Activated T-cell treated with anti-CD3 and anti-CD28 coated beads, Interleukin-2, amount 50 U/mL, for 4 hours (primary cell): ENCODE data around the gene PHACTR1. TPM values are rescaled to one million over a fixed set of nuclear protein-coding genes. Genes with fewer than 3 reads are reported as not detected.
"Not testable (repeated sequence)": the region's sequence is repeated elsewhere in the genome, so short reads cannot be mapped to it uniquely, and the experiment has no call there.

Source experiments
- ATAC-seq, 2 donors: fragments of 200-7000 bp; cut with Tn5 transposase; one replicate each; pipeline ENCODE4 v1.10.0; 2021
- DNase-seq: peaks from one replicate; pipeline ENCODE4 v3.0.0-alpha.2; 2020
- H3K27me3 Mint-ChIP-seq: one replicate; pipeline ENCODE4 v1.8.0; 2021; ENCODE audit warnings: low read depth, mixed read lengths
- H3K36me3 Mint-ChIP-seq: one replicate; pipeline ENCODE4 v1.8.0; 2022; ENCODE audit warnings: mixed read lengths; ENCODE audit not compliant: insufficient read depth
- H3K4me1 Mint-ChIP-seq: one replicate; pipeline ENCODE4 v1.8.0; 2021; ENCODE audit warnings: low read depth, mixed read lengths
- H3K4me3 Mint-ChIP-seq: one replicate; pipeline ENCODE4 v1.8.0; 2021; ENCODE audit warnings: mild to moderate bottlenecking, moderate library complexity, mixed read lengths
- H3K9me3 Mint-ChIP-seq: one replicate; pipeline ENCODE4 v1.8.0; 2021; ENCODE audit warnings: mixed read lengths
- total RNA-seq, 3 donors: library from RNA; stranded (reverse); gene quantifications; one replicate each; pipeline ENCODE4 v1.2.1, GENCODE V29; 2021

Gene PHACTR1
- total RNA-seq, 3 donors from 2014 or later, result 0.26 to 1.1 (median 0.30) TPM

GRCh38 chr6:13152764-13153163, 436.2 kb downstream of the PHACTR1 start:
- Mint-ChIP-seq H3K4me3 (no peak overlapping the region), H3K27me3 (peaks cover 11% of the 10 kb centered on the region), H3K4me1 (no peaks in the 10 kb centered on the region), H3K36me3 (no peaks in the 10 kb centered on the region), H3K9me3 (no peaks in the 10 kb centered on the region)
- DNase-seq (no peak), ATAC-seq (no peak)

- Mint-ChIP-seq H3K4me1 (no peaks in the 10 kb centered on the region), H3K27me3 (peaks cover 13% of the 10 kb centered on the region), H3K36me3 (no peaks in the 10 kb centered on the region), H3K4me3 (no peak overlapping the region), H3K9me3 (no peaks in the 10 kb centered on the region)
- DNase-seq, result no peak
- no peak for ATAC-seq
These were observed 439.8 kb downstream of the PHACTR1 start for GRCh38 chr6:13156381-13156780.

GRCh38 chr6:13157293-13157692, 440.7 kb downstream of the PHACTR1 start:
- no peaks in the 10 kb centered on the region for H3K9me3 Mint-ChIP-seq
- H3K27me3 Mint-ChIP-seq, result peaks cover 13% of the 10 kb centered on the region
- H3K4me1 Mint-ChIP-seq, result no peaks in the 10 kb centered on the region
- H3K36me3 Mint-ChIP-seq, result no peaks in the 10 kb centered on the region
- ATAC-seq (no peak), DNase-seq (no peak)
- no peak overlapping the region for H3K4me3 Mint-ChIP-seq

GRCh38 chr6:13159300-13159699, 442.7 kb downstream of the PHACTR1 start:
- ATAC-seq (no peak), DNase-seq (no peak)
- no peak overlapping the region for H3K4me3 Mint-ChIP-seq
- H3K4me1 Mint-ChIP-seq, result no peaks in the 10 kb centered on the region
- H3K27me3 Mint-ChIP-seq, result peaks cover 13% of the 10 kb centered on the region
- no peaks in the 10 kb centered on the region for H3K36me3 Mint-ChIP-seq
- no peaks in the 10 kb centered on the region for H3K9me3 Mint-ChIP-seq

- not testable (repeated sequence) for ATAC-seq, H3K36me3 Mint-ChIP-seq, H3K4me3 Mint-ChIP-seq, H3K4me1 Mint-ChIP-seq, H3K9me3 Mint-ChIP-seq, DNase-seq
- peaks cover 11% of the 10 kb centered on the region for H3K27me3 Mint-ChIP-seq
These were observed 443.3 kb downstream of the PHACTR1 start for GRCh38 chr6:13159822-13160221.

- H3K27me3 Mint-ChIP-seq, result peaks cover 6% of the 10 kb centered on the region
- ATAC-seq (no peak), DNase-seq (no peak)
- no peaks in the 10 kb centered on the region for H3K4me1 Mint-ChIP-seq
- no peaks in the 10 kb centered on the region for H3K9me3 Mint-ChIP-seq
- no peaks in the 10 kb centered on the region for H3K36me3 Mint-ChIP-seq
- no peak overlapping the region for H3K4me3 Mint-ChIP-seq
These were observed 446.8 kb downstream of the PHACTR1 start for GRCh38 chr6:13163161-13163944.

- Mint-ChIP-seq H3K4me1 (no peaks in the 10 kb centered on the region), H3K4me3 (no peak overlapping the region), H3K9me3 (no peaks in the 10 kb centered on the region), H3K27me3 (peaks cover 10% of the 10 kb centered on the region), H3K36me3 (no peaks in the 10 kb centered on the region)
- DNase-seq (no peak), ATAC-seq (no peak)
These were observed 447.7 kb downstream of the PHACTR1 start for GRCh38 chr6:13164291-13164690.

GRCh38 chr6:13165502-13166172, 449.1 kb downstream of the PHACTR1 start:
- Mint-ChIP-seq H3K4me3 (no peak overlapping the region), H3K4me1 (no peaks in the 10 kb centered on the region), H3K9me3 (no peaks in the 10 kb centered on the region), H3K27me3 (peaks cover 6% of the 10 kb centered on the region), H3K36me3 (no peaks in the 10 kb centered on the region)
- ATAC-seq (no peak), DNase-seq (no peak)

GRCh38 chr6:13166269-13166668, 449.7 kb downstream of the PHACTR1 start:
- H3K4me3 Mint-ChIP-seq, result no peak overlapping the region
- H3K9me3 Mint-ChIP-seq, result no peaks in the 10 kb centered on the region
- no peaks in the 10 kb centered on the region for H3K4me1 Mint-ChIP-seq
- no peaks in the 10 kb centered on the region for H3K36me3 Mint-ChIP-seq
- no peak for ATAC-seq
- no peak for DNase-seq
- peaks cover 5% of the 10 kb centered on the region for H3K27me3 Mint-ChIP-seq

GRCh38 chr6:13166916-13167315, 450.3 kb downstream of the PHACTR1 start:
- no peaks in the 10 kb centered on the region for H3K9me3 Mint-ChIP-seq
- DNase-seq (no peak), ATAC-seq (no peak)
- no peaks in the 10 kb centered on the region for H3K36me3 Mint-ChIP-seq
- H3K4me3 Mint-ChIP-seq, result no peak overlapping the region
- H3K27me3 Mint-ChIP-seq, result peaks cover 5% of the 10 kb centered on the region
- no peaks in the 10 kb centered on the region for H3K4me1 Mint-ChIP-seq

GRCh38 chr6:13172291-13172690, 455.7 kb downstream of the PHACTR1 start:
- H3K4me1 Mint-ChIP-seq, result no peaks in the 10 kb centered on the region
- no peak overlapping the region for H3K4me3 Mint-ChIP-seq
- DNase-seq, result no peak
- H3K36me3 Mint-ChIP-seq, result no peaks in the 10 kb centered on the region
- no peaks in the 10 kb centered on the region for H3K9me3 Mint-ChIP-seq
- H3K27me3 Mint-ChIP-seq, result peaks cover 7% of the 10 kb centered on the region
- ATAC-seq, result no peak

GRCh38 chr6:13175087-13175486, 458.5 kb downstream of the PHACTR1 start:
- Mint-ChIP-seq H3K36me3 (no peaks in the 10 kb centered on the region), H3K9me3 (no peaks in the 10 kb centered on the region), H3K4me3 (no peak overlapping the region), H3K27me3 (peaks cover 4% of the 10 kb centered on the region), H3K4me1 (peaks cover 2% of the 10 kb centered on the region)
- no peak for DNase-seq
- ATAC-seq, result no peak

- no peak overlapping the region for H3K4me3 Mint-ChIP-seq
- no peak for ATAC-seq
- peaks cover 4% of the 10 kb centered on the region for H3K27me3 Mint-ChIP-seq
- H3K9me3 Mint-ChIP-seq, result no peaks in the 10 kb centered on the region
- peaks cover 2% of the 10 kb centered on the region for H3K4me1 Mint-ChIP-seq
- no peaks in the 10 kb centered on the region for H3K36me3 Mint-ChIP-seq
- DNase-seq, result no peak
These were observed 459.2 kb downstream of the PHACTR1 start for GRCh38 chr6:13175759-13176158.

GRCh38 chr6:13177664-13178063, 461.1 kb downstream of the PHACTR1 start:
- Mint-ChIP-seq H3K36me3 (no peaks in the 10 kb centered on the region), H3K4me3 (no peak overlapping the region), H3K4me1 (peaks cover 2% of the 10 kb centered on the region), H3K9me3 (no peaks in the 10 kb centered on the region), H3K27me3 (peaks cover 12% of the 10 kb centered on the region)
- ATAC-seq (no peak), DNase-seq (no peak)

GRCh38 chr6:13178107-13178506, 461.5 kb downstream of the PHACTR1 start:
- no peaks in the 10 kb centered on the region for H3K36me3 Mint-ChIP-seq
- H3K27me3 Mint-ChIP-seq, result peaks cover 12% of the 10 kb centered on the region
- no peaks in the 10 kb centered on the region for H3K9me3 Mint-ChIP-seq
- no peak overlapping the region for H3K4me3 Mint-ChIP-seq
- ATAC-seq (no peak), DNase-seq (no peak)
- peaks cover 2% of the 10 kb centered on the region for H3K4me1 Mint-ChIP-seq
